Upper lobe of left lung (tissue), 4 donors: ENCODE results near the gene PTGR2.

Source experiments
- EP300 ChIP-seq, 4 donors: sonication (generic); formaldehyde crosslinking; IDR thresholded peaks; one replicate each; pipeline ENCODE4 v1.5.1; 2017; ENCODE audit warnings: antibody characterized with exemption in 4 of 4, control low read depth in 2 of 4
- POLR2A ChIP-seq, 4 donors: fragments of 450-650 bp; IDR thresholded peaks; one replicate each; pipeline ENCODE4 v1.5.1; 2016 to 2017; ENCODE audit warnings: antibody characterized with exemption in 4 of 4, mild to moderate bottlenecking in 2 of 4
- POLR2AphosphoS5 ChIP-seq, 2 donors: sonication (generic); formaldehyde crosslinking; IDR thresholded peaks; one replicate each; pipeline ENCODE4 v1.5.1; 2017; ENCODE audit warnings: antibody characterized with exemption in 2 of 2
- TF ChIP-seq, protein P1 (sequence below), 6 experiments: fragments of 450-650 bp in 4 of 6; fragments of 200-600 bp in 2 of 6; sonication (generic) in 2 of 6; IDR thresholded peaks; one replicate each; pipeline ENCODE4 v1.5.1; 2016 to 2019; ENCODE audit warnings: antibody characterized with exemption in 6 of 6

DNA sequence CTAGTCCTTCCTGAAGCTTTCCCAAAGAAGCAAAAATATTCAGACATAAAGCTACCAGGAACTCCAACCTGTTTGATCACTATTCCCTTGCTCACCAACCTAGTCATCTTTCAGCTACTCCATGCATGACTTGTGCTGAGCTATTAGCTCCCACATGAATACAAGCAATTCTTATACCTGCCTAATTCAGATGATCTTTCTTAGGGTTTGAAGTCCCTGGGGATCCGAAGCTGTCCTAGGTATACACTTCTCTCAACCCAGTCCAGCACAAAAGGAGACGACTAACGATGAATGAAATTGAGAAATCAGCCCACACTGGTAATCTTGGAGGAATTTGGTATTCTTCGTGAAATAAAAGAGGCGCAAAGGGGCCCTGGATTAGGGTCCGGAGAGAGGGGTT, 631 bp upstream of the PTGR2 start:
- TF ChIP-seq, protein P1, sequence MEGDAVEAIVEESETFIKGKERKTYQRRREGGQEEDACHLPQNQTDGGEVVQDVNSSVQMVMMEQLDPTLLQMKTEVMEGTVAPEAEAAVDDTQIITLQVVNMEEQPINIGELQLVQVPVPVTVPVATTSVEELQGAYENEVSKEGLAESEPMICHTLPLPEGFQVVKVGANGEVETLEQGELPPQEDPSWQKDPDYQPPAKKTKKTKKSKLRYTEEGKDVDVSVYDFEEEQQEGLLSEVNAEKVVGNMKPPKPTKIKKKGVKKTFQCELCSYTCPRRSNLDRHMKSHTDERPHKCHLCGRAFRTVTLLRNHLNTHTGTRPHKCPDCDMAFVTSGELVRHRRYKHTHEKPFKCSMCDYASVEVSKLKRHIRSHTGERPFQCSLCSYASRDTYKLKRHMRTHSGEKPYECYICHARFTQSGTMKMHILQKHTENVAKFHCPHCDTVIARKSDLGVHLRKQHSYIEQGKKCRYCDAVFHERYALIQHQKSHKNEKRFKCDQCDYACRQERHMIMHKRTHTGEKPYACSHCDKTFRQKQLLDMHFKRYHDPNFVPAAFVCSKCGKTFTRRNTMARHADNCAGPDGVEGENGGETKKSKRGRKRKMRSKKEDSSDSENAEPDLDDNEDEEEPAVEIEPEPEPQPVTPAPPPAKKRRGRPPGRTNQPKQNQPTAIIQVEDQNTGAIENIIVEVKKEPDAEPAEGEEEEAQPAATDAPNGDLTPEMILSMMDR (IDR thresholded peaks at IDR 0.05): no peak
- no peak for TF ChIP-seq POLR2A (IDR thresholded peaks at IDR 0.05)
- TF ChIP-seq POLR2AphosphoS5 (IDR thresholded peaks at IDR 0.05): no peak
- TF ChIP-seq EP300 (IDR thresholded peaks at IDR 0.05): no peak
